ENCODE measurements around the gene MED15.

GRCh38 chr22:20506543-20507252 lies 712 bp upstream of the MED15 start:
- TF ChIP-seq EZH2 (IDR thresholded peaks at IDR 0.05) (no peak), POLR2AphosphoS5 (IDR thresholded peaks at IDR 0.05; ENCODE audit: borderline replicate concordance, low read depth, low read length) (no peak), FOXP2 (optimal IDR thresholded peaks at IDR 0.05; ENCODE audit: control extremely low read depth, extremely low read length, insufficient read depth) (no peak)

Data from SK-N-MC (cell line).